Motor neuron (in vitro differentiated cells): ENCODE results near the gene TRIM26. TPM values are rescaled to one million over a fixed set of nuclear protein-coding genes. Genes with fewer than 3 reads are reported as not detected.

Experiments
- ATAC-seq, 8 experiments: fragments of 200-7000 bp; cut with Tn5 transposase; replicated peaks in 6 of 8; 2 replicates each; pipeline ENCODE4 v1.8.0; 2021; ENCODE audit warnings: mild to moderate bottlenecking in 8 of 8, moderate library complexity in 8 of 8
- H3K27ac ChIP-seq, 2 donors: fragments of 250-450 bp; sonication (Bioruptor Pico); 2 replicates each; pipeline ENCODE4 v1.9.0; 2021; ENCODE audit warnings: antibody characterized with exemption in 2 of 2, mild to moderate bottlenecking in 2 of 2, moderate library complexity in 1 of 2
- H3K4me1 ChIP-seq, 2 donors: fragments of 250-450 bp; sonication (Bioruptor Pico); replicated peaks in 1 of 2; 2 replicates each; pipeline ENCODE4 v1.6.1; 2021; ENCODE audit warnings: antibody characterized with exemption in 2 of 2, mild to moderate bottlenecking in 2 of 2, moderate library complexity in 1 of 2
- H3K4me3 ChIP-seq, 5 donors: fragments of 250-450 bp; sonication (Bioruptor Pico); 2 replicates each; pipeline ENCODE4 v1.9.0; 2021; ENCODE audit warnings: antibody characterized with exemption in 5 of 5, mild to moderate bottlenecking in 5 of 5, moderate library complexity in 4 of 5
- WGBS, 10 experiments: fragments of 450-650 bp; shearing (Covaris generic); methylation state at CpG; one replicate each; pipeline ENCODE4 v1.0.0; 2022; 5-methylcytosine and 5-hydroxymethylcytosine counted together
- in situ Hi-C, 9 experiments: fragments of 400-800 bp; cut with MboI; loops; one replicate each; pipeline ENCODE4 v1.15.0; 2021; ENCODE audit warnings: low sequenced_read_pairs in 9 of 9, low pct_unique_long_range_greater_than_20kb in 2 of 9; ENCODE audit not compliant: unreplicated experiment in 9 of 9
- total RNA-seq, 8 experiments: library from RNA; unstranded; fragments of 300-600 nt; gene quantifications; 2 replicates each; pipeline versions ENCODE4 v1.2.3 to v1.2.4, GENCODE V29; 2022

The TRIM26 gene
- total RNA-seq, 8 experiments from 2014 or later, result 20.7 to 60.1 (median 28.7) TPM

- H3K27ac ChIP-seq, result no peak overlapping the region
- peak in 3 of 8 experiments; percentile 49 to 76 (median 62) for ATAC-seq
- H3K4me3 ChIP-seq, result no peak overlapping the region
- WGBS, 10 experiments, result 0 to 59% (median 29%) methylated on average over 1 to 8 of the region's 12 CpGs; no CpG with 5 or more reads in 3 of the 10 experiments
- no peaks in the 10 kb centered on the region for H3K4me1 ChIP-seq
- in situ Hi-C loops, result no loop called here
These were observed 58.3 kb downstream of the TRIM26 start for GRCh38 chr6:30154709-30155519.

GRCh38 chr6:30154061-30154460 is 59.1 kb downstream of the TRIM26 start:
- Histone ChIP-seq H3K4me1 (no peaks in the 10 kb centered on the region), H3K4me3 (no peak overlapping the region), H3K27ac (no peak overlapping the region)
- ATAC-seq, result no peak
- WGBS, 10 experiments, result 40 to 100% (median 100%) methylated on average over 1 to 2 of the region's 17 CpGs; no CpG with 5 or more reads in 7 of the 10 experiments
- in situ Hi-C loops, result no loop called here

GRCh38 chr6:30152910-30153610 is 60.1 kb downstream of the TRIM26 start:
- Histone ChIP-seq H3K27ac (no peak overlapping the region), H3K4me1 (no peaks in the 10 kb centered on the region), H3K4me3 (no peak overlapping the region)
- WGBS, 10 experiments, result 74 to 90% (median 80%) methylated on average over 1 to 3 of the region's 3 CpGs; no CpG with 5 or more reads in 6 of the 10 experiments
- no peak for ATAC-seq
- in situ Hi-C loops, result no loop called here

GRCh38 chr6:30152016-30152673 is 61.1 kb downstream of the TRIM26 start:
- no peaks in the 10 kb centered on the region for H3K4me1 ChIP-seq
- no peak for ATAC-seq
- 30 to 75% (median 59%) methylated on average over 2 to 4 of the region's 4 CpGs; no CpG with 5 or more reads in 1 of the 10 experiments for WGBS, 10 experiments
- in situ Hi-C loops, result no loop called here
- no peak overlapping the region for H3K4me3 ChIP-seq
- H3K27ac ChIP-seq, result no peak overlapping the region

- Histone ChIP-seq H3K27ac (no peak overlapping the region), H3K4me3 (no peak overlapping the region), H3K4me1 (no peaks in the 10 kb centered on the region)
- no peak for ATAC-seq
- 50 to 100% (median 77%) methylated on average over 1 to 3 of the region's 3 CpGs; no CpG with 5 or more reads in 4 of the 10 experiments for WGBS, 10 experiments
- in situ Hi-C loops, result no loop called here
These were observed 61.6 kb downstream of the TRIM26 start for GRCh38 chr6:30151580-30151979.

- Histone ChIP-seq H3K4me3 (no peak overlapping the region), H3K27ac (no peak overlapping the region), H3K4me1 (no peaks in the 10 kb centered on the region)
- ATAC-seq, result no peak
- WGBS, 10 experiments, result 60 to 93% (median 68%) methylated on average over 2 to 9 of the region's 10 CpGs; no CpG with 5 or more reads in 2 of the 10 experiments
- in situ Hi-C loops, result no loop called here
These were observed 62.4 kb downstream of the TRIM26 start for GRCh38 chr6:30150671-30151395.

- WGBS, 10 experiments, result 0 to 85% (median 43%) methylated on average over 1 to 7 of the region's 7 CpGs; no CpG with 5 or more reads in 1 of the 10 experiments
- Histone ChIP-seq H3K4me3 (no peak overlapping the region), H3K4me1 (no peaks in the 10 kb centered on the region), H3K27ac (no peak overlapping the region)
- no peak for ATAC-seq
- in situ Hi-C loops, result loop anchor here in 2 of 9 experiments (25.0 kb wide), 1 partner anchor 313 kb away; the partner anchor contains the start of gene HLA-G (in 2 of the 2)
These were observed 63.2 kb downstream of the TRIM26 start for GRCh38 chr6:30149858-30150550.

GRCh38 chr6:30149234-30149633 is 64.0 kb downstream of the TRIM26 start:
- no peaks in the 10 kb centered on the region for H3K4me1 ChIP-seq
- no peak for ATAC-seq
- no peak overlapping the region for H3K4me3 ChIP-seq
- in situ Hi-C loops, result loop anchor here in 2 of 9 experiments (25.0 kb wide), 1 partner anchor 312 kb away; the partner anchor contains the start of gene HLA-G (in 2 of the 2)
- WGBS, 10 experiments, result 25 to 100% (median 43%) methylated on average over 1 to 3 of the region's 3 CpGs; no CpG with 5 or more reads in 3 of the 10 experiments
- no peak overlapping the region for H3K27ac ChIP-seq

- WGBS, 10 experiments, result 20 to 60% (median 60%) methylated on average over 1 to 3 of the region's 3 CpGs; no CpG with 5 or more reads in 7 of the 10 experiments
- no peak overlapping the region for H3K27ac ChIP-seq
- no peak for ATAC-seq
- in situ Hi-C loops, result loop anchor here in 2 of 9 experiments (25.0 kb wide), 1 partner anchor 310 kb away; the partner anchor contains the start of gene HLA-G (in 2 of the 2)
- H3K4me1 ChIP-seq, result no peaks in the 10 kb centered on the region
- no peak overlapping the region for H3K4me3 ChIP-seq
These were observed 66.1 kb downstream of the TRIM26 start for GRCh38 chr6:30147096-30147495.

GRCh38 chr6:30145818-30146217 is 67.4 kb downstream of the TRIM26 start:
- Histone ChIP-seq H3K4me3 (no peak overlapping the region), H3K4me1 (no peaks in the 10 kb centered on the region), H3K27ac (no peak overlapping the region)
- WGBS, 10 experiments, result 0 to 43% (median 30%) methylated on average over 1 to 6 of the region's 7 CpGs; no CpG with 5 or more reads in 3 of the 10 experiments
- in situ Hi-C loops, result loop anchor here in 2 of 9 experiments (25.0 kb wide), 1 partner anchor 309 kb away; the partner anchor contains the start of gene HLA-G (in 2 of the 2)
- ATAC-seq, result no peak

- Histone ChIP-seq H3K4me3 (no peak overlapping the region), H3K4me1 (no peaks in the 10 kb centered on the region), H3K27ac (no peak overlapping the region)
- 8 to 75% (median 60%) methylated on average over 2 to 6 of the region's 6 CpGs; no CpG with 5 or more reads in 1 of the 10 experiments for WGBS, 10 experiments
- no peak for ATAC-seq
- in situ Hi-C loops, result loop anchor here in 2 of 9 experiments (25.0 kb wide), 1 partner anchor 308 kb away; the partner anchor contains the start of gene HLA-G (in 2 of the 2)
These were observed 68.4 kb downstream of the TRIM26 start for GRCh38 chr6:30144811-30145210.
